Psoas muscle (tissue), 8 donors: ENCODE measurements around the gene NDUFA5. TPM values are rescaled to one million over a fixed set of nuclear protein-coding genes. Genes with fewer than 3 reads are reported as not detected.
A peak's percentile ranks its signal among the peaks of the same experiment; 100 is the strongest.
"Not testable (repeated sequence)": the region's sequence is repeated elsewhere in the genome, so short reads cannot be mapped to it uniquely, and the experiment has no call there.

Experiments used
- ATAC-seq, 4 donors: fragments of 200-7000 bp; cut with Tn5 transposase; one replicate each; pipeline ENCODE4 v1.9.1; 2020; ENCODE audit warnings: moderate library complexity in 3 of 4, mild to moderate bottlenecking in 2 of 4
- DNase-seq, 2 donors: peaks; one replicate each; pipeline ENCODE4 v3.0.0-alpha.2; 2020
- H3K27ac ChIP-seq: fragments of 200-600 bp; one replicate; pipeline ENCODE4 v1.8.0; 2022
- H3K27me3 ChIP-seq, 3 donors: fragments of 200-600 bp in 1 of 3; one replicate each; pipeline versions ENCODE4 v1.6.1 to v1.8.0; 2013 to 2022; ENCODE audit warnings: low read length in 2 of 3, mild to moderate bottlenecking in 2 of 3, moderate library complexity in 1 of 3; ENCODE audit not compliant: insufficient read depth in 3 of 3
- H3K36me3 ChIP-seq, 2 donors: fragments of 200-600 bp in 1 of 2; one replicate each; pipeline versions ENCODE4 v1.6.1 to v1.8.0; 2013 to 2022; ENCODE audit warnings: low read depth in 1 of 2, mild to moderate bottlenecking in 1 of 2, moderate library complexity in 1 of 2; ENCODE audit not compliant: insufficient read depth in 1 of 2
- H3K4me1 ChIP-seq: fragments of 200-600 bp; one replicate; pipeline ENCODE4 v1.8.0; 2022
- H3K4me3 ChIP-seq: fragments of 200-600 bp; one replicate; pipeline ENCODE4 v1.8.0; 2022; ENCODE audit warnings: mild to moderate bottlenecking
- H3K9me3 ChIP-seq: fragments of 200-600 bp; one replicate; pipeline ENCODE4 v1.8.0; 2022
- CTCF ChIP-seq: fragments of 200-600 bp; IDR thresholded peaks from one replicate; pipeline ENCODE4 v1.8.0; 2022; ENCODE audit warnings: antibody characterized with exemption
- WGBS, 3 donors: extraction: QIAGEN DNeasy Blood & Tissue Kit; methylation state at CpG; one replicate each; pipeline versions ENCODE4 v1.1.6 to v1.1.7; 2013; 5-methylcytosine and 5-hydroxymethylcytosine counted together
- intact Hi-C, 2 donors: fragments of 100-400 bp; cut with DNase I; formaldehyde crosslinking; loops; one replicate each; pipeline versions ENCODE4 v1.11.0 to v1.14.2; 2022
- polyA plus RNA-seq, 3 donors: library from polyadenylated mRNA; stranded (reverse); fragments of 200-250 nt; gene quantifications; one replicate each; pipeline ENCODE4 v1.2.3, GENCODE V29; 2013
- total RNA-seq, 4 donors: library from RNA; stranded (reverse); fragmentation: NEBNext Ultra II Directional in 2 of 4; extraction: Animal tissue kit (Norgen Biotek cat#: 25700) in 2 of 4; gene quantifications; one replicate each; pipeline versions ENCODE4 v1.2.1 to v1.2.4, GENCODE V29; 2021 to 2023
- donor health status: healthy with polysubstance abuse.
- donor health status: DM: no; HTN: no; CAD: no; lungs with moderate emphysema.
- donor health status: Bipolar disorder and iron deficiency.
- donor health status: healthy.
- donor health status: DM: yes; HTN: yes; CAD: no.
- donor health status: DM: no; HTN: no; CAD: no.
- donor health status: DM: no; HTN: no; CAD: no.
- donor health status: DM: yes; HTN: yes; CAD: no.

The NDUFA5 gene
- total and polyA plus RNA-seq, 7 donors: 99.2 to 234 (median 183) TPM

GRCh38 chr7:123533553-123533917 is 24.1 kb downstream of the NDUFA5 start:
- no peak for DNase-seq
- Histone ChIP-seq H3K4me3 (no peak overlapping the region), H3K4me1 (peaks cover 13% of the 10 kb centered on the region), H3K36me3 (no peaks in the 10 kb centered on the region), H3K27me3 (no peaks in the 10 kb centered on the region), H3K27ac (no peak overlapping the region), H3K9me3 (no peaks in the 10 kb centered on the region)
- intact Hi-C loops: no loop called here
- no peak for TF ChIP-seq CTCF
- no peak for ATAC-seq
- 85 to 94% (median 87%) methylated on average over 3 of the region's 3 CpGs for WGBS, 3 donors

GRCh38 chr7:123532788-123533552 is 24.6 kb downstream of the NDUFA5 start:
- intact Hi-C loops, H3K27ac ChIP-seq, H3K9me3 ChIP-seq, H3K27me3 ChIP-seq, H3K36me3 ChIP-seq: not testable (repeated sequence)
- 7 to 17% (median 8%) methylated on average over 6 to 31 of the region's 33 CpGs for WGBS, 3 donors
- DNase-seq: peak; percentile 27 to 57
- peak in 1 of 4 donors; percentile 29 for ATAC-seq
- H3K4me3 ChIP-seq: peak overlapping the region; percentile 55
- H3K4me1 ChIP-seq: peaks cover 11% of the 10 kb centered on the region

GRCh38 chr7:123532343-123532742 is 25.3 kb downstream of the NDUFA5 start:
- WGBS, 3 donors: 32 to 48% (median 42%) methylated on average over 4 to 5 of the region's 14 CpGs
- H3K4me3 ChIP-seq: peak overlapping the region; percentile 55
- H3K27me3 ChIP-seq, intact Hi-C loops, H3K36me3 ChIP-seq, H3K4me1 ChIP-seq, ATAC-seq, H3K27ac ChIP-seq, DNase-seq, H3K9me3 ChIP-seq: not testable (repeated sequence)

- H3K4me3 ChIP-seq, intact Hi-C loops, DNase-seq, ATAC-seq, H3K9me3 ChIP-seq, H3K27ac ChIP-seq, H3K36me3 ChIP-seq, H3K4me1 ChIP-seq, H3K27me3 ChIP-seq: not testable (repeated sequence)
- 95 to 99% (median 97%) methylated on average over 12 to 13 of the region's 13 CpGs for WGBS, 3 donors
Measured at GRCh38 chr7:123530035-123530591, 27.5 kb downstream of the NDUFA5 start.

- ATAC-seq (no peak), DNase-seq (no peak)
- Histone ChIP-seq H3K36me3 (no peaks in the 10 kb centered on the region), H3K4me1 (peaks cover 4% of the 10 kb centered on the region), H3K9me3 (no peaks in the 10 kb centered on the region), H3K4me3 (no peak overlapping the region), H3K27ac (no peak overlapping the region), H3K27me3 (no peaks in the 10 kb centered on the region)
- intact Hi-C loops: no loop called here
- no peak for TF ChIP-seq CTCF
- 95 to 97% (median 96%) methylated on average over 5 of the region's 5 CpGs for WGBS, 3 donors
Measured at GRCh38 chr7:123528265-123528664, 29.4 kb downstream of the NDUFA5 start.

GRCh38 chr7:123527712-123528225 is 29.8 kb downstream of the NDUFA5 start:
- H3K27me3 ChIP-seq, H3K4me1 ChIP-seq, H3K36me3 ChIP-seq, ATAC-seq, intact Hi-C loops, H3K9me3 ChIP-seq, H3K27ac ChIP-seq, H3K4me3 ChIP-seq, DNase-seq: not testable (repeated sequence)
- WGBS, 3 donors: 90 to 91% (median 90%) methylated on average over 10 to 20 of the region's 24 CpGs

- H3K4me1 ChIP-seq, H3K27me3 ChIP-seq, intact Hi-C loops, ATAC-seq, H3K4me3 ChIP-seq, H3K36me3 ChIP-seq, H3K9me3 ChIP-seq, H3K27ac ChIP-seq, DNase-seq: not testable (repeated sequence)
- 94 to 96% (median 96%) methylated on average over 6 of the region's 7 CpGs for WGBS, 3 donors
Measured at GRCh38 chr7:123526533-123526932, 31.1 kb downstream of the NDUFA5 start.
